ENCODE measurements around the gene ADAMTSL2.

GRCh38 chr9:133562611-133563290, 28.2 kb downstream of the ADAMTSL2 start:
- TF ChIP-seq CTCF (IDR thresholded peaks at IDR 0.05): no peak
- no peak for TF ChIP-seq POLR2A (IDR thresholded peaks at IDR 0.05)
- no peak for TF ChIP-seq POLR2AphosphoS5 (IDR thresholded peaks at IDR 0.05; ENCODE audit: insufficient read depth in 1 of 2, low read depth in 1 of 2)

All from vagina (tissue), 2 donors.